SU-DHL-6 (cell line): Measurements from ENCODE around the gene FSCN2.

Source experiments
- H2AFZ ChIP-seq: fragments of 200-600 bp; sonication (generic); 2 replicates; pipeline ENCODE4 v1.6.1; 2014; ENCODE audit warnings: low read depth, mild to moderate bottlenecking, moderate library complexity, mixed read lengths, antibody characterized with exemption, low read length; ENCODE audit not compliant: severe bottlenecking
- H3F3A ChIP-seq: fragments of 200-600 bp; shearing (Covaris generic); 2 replicates; pipeline ENCODE4 v1.6.0; 2016; ENCODE audit warnings: antibody characterized with exemption, mild to moderate bottlenecking; ENCODE audit not compliant: insufficient read depth
- H3K27ac ChIP-seq: fragments of 200-600 bp; sonication (generic); 2 replicates; pipeline ENCODE4 v1.5.1; 2016; ENCODE audit warnings: low read depth, mild to moderate bottlenecking, low read length, moderate library complexity, mixed read lengths
- H3K27me3 ChIP-seq: fragments of 200-600 bp; sonication (generic), shearing (Covaris generic); 2 replicates; pipeline ENCODE4 v1.6.0; 2014; ENCODE audit warnings: mild to moderate bottlenecking, low read length
- H3K36me3 ChIP-seq: fragments of 200-600 bp; sonication (generic); 2 replicates; pipeline ENCODE4 v1.6.1; 2014; ENCODE audit warnings: mild to moderate bottlenecking, low read length, mixed read lengths
- H3K4me2 ChIP-seq: fragments of 300-600, 200-600 bp; shearing (Covaris generic), sonication (generic); 2 replicates; pipeline ENCODE4 v1.6.0; 2014; ENCODE audit warnings: low read length, low read depth, mild to moderate bottlenecking; ENCODE audit not compliant: poor library complexity, severe bottlenecking
- H3K4me3 ChIP-seq: fragments of 200-600 bp; sonication (generic); 2 replicates; pipeline ENCODE4 v1.5.1; 2014; ENCODE audit warnings: antibody characterized with exemption, low read length, mild to moderate bottlenecking, mixed read lengths; ENCODE audit not compliant: insufficient read depth, poor library complexity, severe bottlenecking
- H3K79me2 ChIP-seq: fragments of 200-600 bp; sonication (generic); 2 replicates; pipeline ENCODE4 v1.6.1; 2014; ENCODE audit warnings: mild to moderate bottlenecking, low read length, moderate library complexity; ENCODE audit not compliant: insufficient read depth
- H3K9ac ChIP-seq: fragments of 200-600 bp; sonication (generic); 2 replicates; pipeline ENCODE4 v1.7.0; 2014; ENCODE audit warnings: mild to moderate bottlenecking, low read length
- H3K9me2 ChIP-seq: fragments of 200-600 bp; sonication (generic); replicated peaks from 2 replicates; pipeline ENCODE4 v1.6.1; 2014; ENCODE audit warnings: low read length; ENCODE audit not compliant: insufficient read depth
- H3K9me3 ChIP-seq: fragments of 200-600 bp; sonication (generic); 2 replicates; pipeline ENCODE4 v1.6.1; 2014; ENCODE audit warnings: low read length, mixed read lengths; ENCODE audit not compliant: insufficient read depth
- H4K20me1 ChIP-seq: fragments of 200-600 bp; sonication (generic); 2 replicates; pipeline ENCODE4 v1.6.1; 2014; ENCODE audit warnings: low read depth, mild to moderate bottlenecking, antibody characterized with exemption, low read length, moderate library complexity, mixed read lengths
- CTCF ChIP-seq: fragments of 200-600 bp; sonication (generic); IDR thresholded peaks from one replicate; pipeline ENCODE4 v1.5.1; 2017; ENCODE audit warnings: antibody characterized with exemption, mild to moderate bottlenecking, low read length, moderate library complexity; ENCODE audit not compliant: insufficient read depth, poor library complexity, severe bottlenecking
- EZH2phosphoT487 ChIP-seq: fragments of 200-600 bp; sonication (generic), shearing (Covaris generic); conservative IDR thresholded peaks from 2 replicates; pipeline ENCODE4 v1.6.1; 2018; ENCODE audit warnings: mild to moderate bottlenecking, antibody characterized with exemption, low read length, moderate library complexity, mixed read lengths

The FSCN2 gene

GRCh38 chr17:81579821-81580321 is 51.7 kb downstream of the FSCN2 start:
- no peaks in the 10 kb centered on the region for H4K20me1 ChIP-seq
- no peaks in the 10 kb centered on the region for H3K9me3 ChIP-seq
- no peaks in the 10 kb centered on the region for H3K27me3 ChIP-seq
- no peak for TF ChIP-seq EZH2phosphoT487
- TF ChIP-seq CTCF, result no peak
- H3K4me3 ChIP-seq, result no peak overlapping the region
- H3F3A ChIP-seq, result no peaks in the 10 kb centered on the region
- H2AFZ ChIP-seq, result no peak overlapping the region
- no peaks in the 10 kb centered on the region for H3K9me2 ChIP-seq
- H3K9ac ChIP-seq, result no peak overlapping the region
- H3K27ac ChIP-seq, result no peak overlapping the region
- H3K79me2 ChIP-seq, result no peaks in the 10 kb centered on the region
- H3K36me3 ChIP-seq, result peaks cover 15% of the 10 kb centered on the region; the same call in 1 of the 2 replicates
- H3K4me2 ChIP-seq, result no peak overlapping the region

GRCh38 chr17:81580481-81580880 is 52.3 kb downstream of the FSCN2 start:
- H3K79me2 ChIP-seq, result no peaks in the 10 kb centered on the region
- peaks cover 15% of the 10 kb centered on the region; the same call in 1 of the 2 replicates for H3K36me3 ChIP-seq
- H3K9ac ChIP-seq, result no peak overlapping the region
- H3K4me3 ChIP-seq, result no peak overlapping the region
- no peaks in the 10 kb centered on the region for H3K9me2 ChIP-seq
- no peak overlapping the region for H3K4me2 ChIP-seq
- H3K27ac ChIP-seq, result no peak overlapping the region
- no peaks in the 10 kb centered on the region for H3K27me3 ChIP-seq
- no peaks in the 10 kb centered on the region for H4K20me1 ChIP-seq
- H3F3A ChIP-seq, result no peaks in the 10 kb centered on the region
- TF ChIP-seq EZH2phosphoT487 (no peak), CTCF (no peak)
- no peaks in the 10 kb centered on the region for H3K9me3 ChIP-seq
- no peak overlapping the region for H2AFZ ChIP-seq

- H3K27me3 ChIP-seq, result no peaks in the 10 kb centered on the region
- H3F3A ChIP-seq, result no peaks in the 10 kb centered on the region
- no peak overlapping the region for H3K9ac ChIP-seq
- no peak overlapping the region for H3K27ac ChIP-seq
- TF ChIP-seq CTCF (no peak), EZH2phosphoT487 (no peak)
- H3K9me3 ChIP-seq, result no peaks in the 10 kb centered on the region
- no peak overlapping the region for H3K4me3 ChIP-seq
- no peaks in the 10 kb centered on the region for H3K79me2 ChIP-seq
- H3K4me2 ChIP-seq, result no peak overlapping the region
- H3K36me3 ChIP-seq, result peaks cover 15% of the 10 kb centered on the region; the same call in 1 of the 2 replicates
- H4K20me1 ChIP-seq, result no peaks in the 10 kb centered on the region
- H2AFZ ChIP-seq, result no peak overlapping the region
- H3K9me2 ChIP-seq, result no peaks in the 10 kb centered on the region
Observed at GRCh38 chr17:81581758-81582157, 53.6 kb downstream of the FSCN2 start.
